ENCODE results near the gene FAM83D. TPM values are rescaled to one million over a fixed set of nuclear protein-coding genes. Genes with fewer than 3 reads are reported as not detected.
"Not testable (repeated sequence)": the region's sequence is repeated elsewhere in the genome, so short reads cannot be mapped to it uniquely, and the experiment has no call there.

FAM83D gene
- total RNA-seq, 1 donor from 2014 or later = 1.7 TPM

DNA sequence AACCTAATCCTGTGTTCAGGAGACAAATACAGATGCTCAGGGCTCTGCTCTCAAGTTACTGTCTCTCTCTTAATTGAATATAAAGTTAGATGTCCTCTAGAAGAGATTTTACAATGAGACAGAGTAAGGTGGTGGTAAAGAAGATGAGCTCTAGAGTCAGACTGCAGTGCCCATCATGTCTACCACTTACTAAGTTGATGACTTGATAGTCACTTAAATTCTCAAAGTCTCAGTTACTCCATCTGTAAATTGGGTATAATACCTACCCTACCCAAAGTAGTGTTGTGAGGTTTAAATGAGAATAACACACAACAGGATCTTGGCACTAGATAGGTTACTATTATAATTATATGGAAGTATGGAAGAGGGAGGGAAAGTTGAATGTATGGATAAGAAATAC is 37.5 kb downstream of the FAM83D start:
- no peak for DNase-seq

DNA sequence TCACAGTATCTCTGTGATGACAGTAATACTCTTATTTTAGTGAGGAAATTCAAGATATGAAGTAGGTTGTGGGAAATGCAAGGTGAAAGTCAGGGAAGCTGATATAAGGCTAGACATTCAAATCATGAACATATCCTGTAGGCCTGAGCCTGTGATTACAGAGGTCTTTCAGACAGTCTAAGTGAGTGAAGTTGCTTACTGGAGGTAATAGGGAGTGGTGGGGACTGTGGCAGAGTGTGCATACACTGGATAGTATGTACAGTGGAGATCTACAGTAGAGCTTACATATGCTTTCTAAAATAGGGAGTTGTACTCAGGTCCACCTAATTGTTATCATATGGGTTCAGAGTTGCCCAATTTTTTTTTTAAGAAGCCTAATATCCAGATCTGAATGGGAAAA is 39.0 kb downstream of the FAM83D start:
- DNase-seq = no peak

GRCh38 chr20:38968090-38968489 is 41.9 kb downstream of the FAM83D start:
- DNase-seq = no peak

- no peak for DNase-seq
These were observed 43.5 kb downstream of the FAM83D start for GRCh38 chr20:38969708-38970107.

DNA sequence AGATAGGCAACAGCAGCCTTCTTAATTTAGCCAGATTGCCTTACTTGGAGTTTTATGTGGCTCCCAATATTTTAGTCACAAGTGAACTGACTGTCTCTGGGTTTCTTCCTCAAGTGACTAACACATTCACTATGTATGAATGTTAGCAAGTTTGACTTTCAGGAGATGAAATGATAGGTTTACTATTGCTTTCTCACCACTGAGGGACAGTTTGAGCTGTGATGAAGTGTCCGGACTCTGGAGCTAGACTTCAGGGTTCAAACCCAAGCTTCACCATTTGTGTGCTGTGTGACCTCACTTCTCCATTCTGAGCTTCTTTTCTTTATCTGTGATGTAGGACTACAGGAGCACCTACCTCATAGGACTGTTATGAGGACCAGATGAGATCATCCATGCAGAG is 44.1 kb downstream of the FAM83D start:
- no peak for DNase-seq

DNA sequence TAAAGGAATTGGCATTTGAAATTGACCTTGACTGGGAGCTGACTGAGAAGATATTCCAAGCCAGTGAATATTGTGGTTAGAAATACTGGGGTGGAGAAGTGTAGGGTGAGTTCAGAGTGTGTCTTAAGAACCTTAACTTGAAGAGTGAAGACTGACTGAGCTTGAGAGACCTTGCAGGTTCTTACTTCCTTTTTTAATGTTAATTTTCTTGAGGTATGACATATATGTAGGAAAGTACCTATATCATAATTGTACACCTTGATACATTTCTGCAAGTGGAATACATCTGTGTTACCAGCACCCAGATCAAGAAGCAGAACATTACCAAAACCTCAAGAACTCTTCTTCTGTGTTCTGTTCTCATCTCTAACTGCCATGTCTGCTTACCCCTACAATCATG is 46.9 kb downstream of the FAM83D start:
- no peak for DNase-seq

DNA sequence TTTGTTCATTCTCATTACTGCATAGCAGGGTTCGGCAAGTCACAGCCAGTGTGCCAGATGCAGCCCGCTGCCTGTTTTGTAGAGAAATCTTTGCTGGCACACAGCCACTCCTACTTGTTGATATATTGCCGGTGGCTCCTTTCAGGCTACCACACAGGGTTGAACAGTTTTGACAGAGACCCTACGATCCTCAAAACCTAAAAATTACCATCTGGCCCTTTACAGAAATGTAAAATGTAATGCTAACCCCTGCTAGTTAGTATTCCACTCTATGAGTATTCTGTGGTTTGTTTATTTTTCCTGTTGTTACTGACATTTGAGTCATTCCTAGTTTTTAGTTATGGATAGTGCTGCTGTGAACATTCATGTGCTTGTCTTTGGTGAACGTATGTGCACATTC is 47.4 kb downstream of the FAM83D start:
- DNase-seq = no peak

- DNase-seq = no peak
These were observed 49.4 kb downstream of the FAM83D start for GRCh38 chr20:38975539-38976120.

GRCh38 chr20:38979434-38979833 is 53.2 kb downstream of the FAM83D start:
- DNase-seq = no peak

DNA sequence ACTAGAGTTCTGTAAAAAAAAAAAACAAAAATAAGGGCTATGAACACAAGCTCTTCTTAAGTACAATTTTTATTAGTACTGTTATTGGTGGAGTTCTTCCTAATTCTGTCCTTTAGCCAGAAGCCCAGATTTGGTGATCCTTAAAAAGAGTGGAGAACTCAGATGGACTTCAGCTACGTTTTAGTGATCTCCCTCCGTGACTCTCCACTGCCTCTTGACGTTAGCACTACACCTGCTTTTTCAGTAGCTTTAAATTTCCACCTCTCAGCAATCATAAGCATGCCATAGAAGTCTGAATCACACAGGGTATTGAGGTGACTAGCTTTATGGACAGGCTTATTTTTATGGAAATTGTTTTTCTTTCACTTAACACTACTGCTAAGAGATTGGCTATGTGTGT is 53.6 kb downstream of the FAM83D start:
- DNase-seq = no peak

DNA sequence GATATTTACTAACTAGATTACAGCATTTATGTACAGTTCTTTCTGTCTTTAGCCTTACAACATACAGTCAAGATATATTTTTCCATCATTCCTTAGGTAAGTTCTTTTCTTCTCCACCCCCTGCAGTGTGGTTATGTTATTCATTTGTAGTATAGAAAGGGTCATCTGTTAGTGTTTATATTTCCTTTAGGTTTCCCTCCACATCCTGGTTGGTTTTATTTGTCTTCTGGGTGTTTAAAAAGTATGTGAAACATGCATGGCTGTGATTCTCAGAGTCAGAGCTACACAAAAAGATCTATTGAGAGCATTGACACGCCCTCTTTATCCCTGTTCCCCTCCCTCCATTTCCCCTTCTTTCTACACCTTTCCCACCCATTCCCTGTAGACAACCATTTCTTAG is 56.1 kb downstream of the FAM83D start:
- no peak for DNase-seq

GRCh38 chr20:38985060-38985459 is 58.8 kb downstream of the FAM83D start:
- no peak for DNase-seq

- no peak for DNase-seq
These were observed 59.5 kb downstream of the FAM83D start for GRCh38 chr20:38985603-38986170.

- DNase-seq = no peak
These were observed 60.4 kb downstream of the FAM83D start for GRCh38 chr20:38986663-38987062.

DNA sequence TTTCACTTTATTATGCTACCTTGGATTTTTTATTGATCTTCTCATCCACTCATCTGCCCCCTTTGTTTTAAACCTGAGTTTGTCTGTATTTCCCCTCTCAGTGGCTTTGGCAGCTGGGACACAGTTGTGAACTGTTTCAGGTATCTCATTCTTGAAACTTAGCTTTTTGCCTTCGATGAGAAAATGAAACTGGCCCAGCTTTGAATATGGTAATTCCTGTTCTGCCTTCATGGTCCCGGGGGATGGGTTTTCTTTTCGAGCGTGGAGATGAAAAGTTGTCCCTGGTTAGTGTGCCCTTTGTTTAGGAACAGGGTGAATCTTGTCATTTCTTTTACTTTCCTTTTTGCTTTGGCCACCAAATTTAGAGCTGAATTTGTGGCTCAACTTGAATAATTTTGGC is 61.6 kb downstream of the FAM83D start:
- DNase-seq = no peak

- no peak for DNase-seq
These were observed 64.5 kb downstream of the FAM83D start for GRCh38 chr20:38990728-38991127.

DNA sequence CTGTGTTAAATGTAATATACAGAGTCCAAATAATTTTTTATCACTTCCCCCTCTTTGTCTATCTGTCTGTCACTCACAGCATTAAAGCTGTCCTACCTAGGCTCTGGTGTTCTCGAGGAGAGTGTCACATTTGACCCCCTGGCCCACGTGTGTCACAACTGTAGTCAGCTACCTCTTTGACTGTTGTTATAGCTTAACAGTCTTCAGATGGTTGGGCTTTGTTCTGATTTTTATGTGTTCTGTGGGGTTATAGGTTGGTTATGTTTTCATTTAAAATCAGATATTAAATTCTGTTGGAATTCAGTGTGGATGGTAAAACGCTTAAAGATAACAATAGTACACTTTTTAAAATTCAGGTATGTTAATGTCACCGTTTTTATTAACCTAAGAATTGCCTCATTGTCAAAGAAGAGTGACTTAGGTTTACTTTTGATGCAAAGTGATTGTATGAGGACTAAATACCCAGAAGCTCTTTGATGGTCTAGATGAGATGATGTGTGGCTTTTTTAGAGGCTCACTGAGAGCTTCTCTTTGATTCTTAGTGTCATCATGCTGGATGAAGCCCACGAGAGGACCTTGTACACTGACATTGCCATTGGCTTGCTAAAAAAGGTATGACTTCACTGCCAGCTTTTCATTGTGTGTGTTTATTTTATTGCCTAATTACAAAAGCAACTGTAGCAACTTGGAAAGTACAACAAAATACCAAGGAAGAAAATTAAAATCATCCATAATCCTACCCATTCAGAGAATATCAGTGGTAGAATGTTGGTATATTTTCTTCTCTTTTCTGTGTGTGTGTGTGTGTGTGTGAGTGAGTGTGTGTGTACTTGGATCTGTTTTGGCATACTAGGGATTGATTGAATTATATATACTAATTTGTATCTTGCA is 65.8 kb downstream of the FAM83D start:
- no peak for DNase-seq

DNA sequence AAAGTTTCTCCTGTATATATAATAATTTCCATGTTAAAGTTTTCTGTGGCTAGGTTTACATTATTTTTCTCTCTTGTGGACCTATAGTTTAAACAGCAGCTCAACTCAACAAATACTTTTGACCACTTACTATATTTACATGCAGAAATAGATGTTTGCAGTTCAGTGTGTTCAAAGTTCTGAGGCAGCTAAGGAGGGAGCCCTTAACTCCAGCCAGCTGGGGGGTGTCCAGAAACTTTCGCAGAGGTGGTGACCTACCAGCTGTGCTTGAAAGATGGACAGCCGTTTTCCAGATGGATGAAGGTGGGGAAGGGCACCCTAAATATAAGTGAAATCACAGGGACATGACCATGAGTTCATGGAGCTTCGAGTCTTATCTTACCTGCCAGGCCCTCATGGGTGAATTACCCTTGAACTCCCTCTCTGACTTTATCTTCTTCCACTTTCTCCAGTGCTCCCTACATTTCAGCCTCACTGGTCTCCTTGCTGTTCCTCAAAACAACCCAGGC is 69.4 kb downstream of the FAM83D start:
- DNase-seq = no peak

DNA sequence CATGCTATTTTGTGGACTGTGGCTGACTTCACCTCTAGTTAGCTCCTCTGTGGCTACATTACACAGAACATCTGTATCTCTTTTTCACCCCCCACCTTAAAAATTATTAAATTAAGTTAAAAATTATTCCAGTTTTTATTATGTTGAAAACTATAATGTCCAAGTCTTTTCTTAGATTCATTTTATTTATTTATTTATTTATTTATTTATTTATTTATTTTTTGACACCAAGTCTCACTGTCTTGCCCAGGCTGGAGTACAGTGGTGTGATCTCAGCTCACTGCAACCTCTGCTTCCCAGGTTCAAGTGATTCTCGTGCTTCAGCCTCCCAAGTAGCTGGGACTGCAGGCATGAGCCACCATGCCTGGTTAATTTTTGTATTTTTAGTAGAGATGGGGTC is 70.6 kb downstream of the FAM83D start:
- DNase-seq = not testable (repeated sequence)

GRCh38 chr20:38997622-38998021 is 71.4 kb downstream of the FAM83D start:
- DNase-seq = no peak

DNA sequence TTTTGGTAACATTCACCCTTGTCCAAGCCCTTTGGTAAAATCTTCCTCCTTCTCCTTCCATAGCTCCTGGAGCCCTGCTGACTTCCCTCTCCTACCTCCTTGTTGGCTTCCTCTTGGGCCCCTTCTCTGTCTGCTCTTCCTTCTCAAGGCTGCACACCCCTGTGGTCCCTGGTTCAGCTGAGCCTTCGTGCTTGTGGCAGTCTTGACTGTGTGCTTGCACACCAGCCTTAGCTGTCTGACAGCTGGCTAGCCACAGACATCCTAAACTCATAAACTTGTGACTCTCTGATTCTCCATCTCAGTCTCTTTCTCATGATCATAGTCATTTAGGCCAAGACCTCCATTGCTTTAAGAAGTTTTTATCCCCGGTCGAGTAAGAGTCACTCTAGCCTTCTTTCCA is 73.0 kb downstream of the FAM83D start:
- DNase-seq = no peak

DNA sequence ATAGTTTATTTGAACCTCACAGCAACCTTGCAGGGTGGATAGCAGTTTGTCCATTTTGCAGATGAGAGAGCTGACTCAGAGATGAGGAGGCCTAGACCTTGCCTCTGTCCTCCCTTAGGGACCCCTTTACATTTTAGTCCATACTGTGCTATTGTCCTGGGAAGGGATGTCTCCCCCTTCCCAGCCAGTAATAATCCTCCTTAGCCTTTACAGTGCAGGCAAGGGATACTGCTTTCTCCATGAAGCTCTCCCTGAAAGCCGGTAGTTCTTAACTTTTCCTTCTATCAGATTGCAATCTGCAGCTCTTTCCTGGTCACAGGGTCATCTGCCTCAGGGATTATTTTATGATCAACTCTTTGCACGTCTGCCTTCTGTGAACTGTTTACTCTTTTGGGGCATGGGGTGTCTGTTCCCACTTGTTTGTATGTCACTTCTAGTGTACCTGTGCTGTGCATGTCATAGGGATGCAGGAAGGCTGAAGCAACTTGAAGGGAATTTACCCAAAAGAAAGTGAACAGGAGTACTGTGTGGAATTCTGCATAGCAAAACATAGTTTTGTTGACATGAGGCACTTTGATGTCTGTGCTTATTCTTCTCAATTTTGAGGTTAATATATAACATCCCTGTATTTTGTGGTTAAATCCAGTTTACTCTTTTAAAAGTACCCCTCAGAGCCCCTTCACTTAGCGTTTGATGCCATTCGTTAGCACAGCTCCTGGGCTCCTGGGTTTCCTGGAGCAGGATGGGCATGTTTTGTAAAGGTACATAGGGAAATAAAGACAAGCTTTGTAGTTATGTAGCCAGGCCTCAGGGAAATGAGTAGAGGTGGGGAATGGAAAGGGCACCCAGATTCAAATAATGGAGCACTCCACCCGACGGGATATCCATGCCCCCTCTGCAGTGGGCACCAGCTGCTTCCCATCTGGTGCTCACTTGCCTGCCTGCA is 74.0 kb downstream of the FAM83D start:
- DNase-seq = no peak
